IMR-90 (cell line): ENCODE data around the gene FANCD2OS.

Experiments used
- CTCF ChIP-seq: conservative IDR thresholded peaks from 2 replicates; pipeline ENCODE4 v1.5.1; 2012; ENCODE audit warnings: mild to moderate bottlenecking, low read depth, low read length, improper control_type of control experiment
- POLR2A ChIP-seq: IDR thresholded peaks from 2 replicates; pipeline ENCODE4 v1.6.1; 2012; ENCODE audit warnings: mild to moderate bottlenecking, low read depth, low read length
- RAD21 ChIP-seq: IDR thresholded peaks from 2 replicates; pipeline ENCODE4 v1.6.1; 2012; ENCODE audit warnings: low read length, improper control_type of control experiment
- RCOR1 ChIP-seq: IDR thresholded peaks from 2 replicates; pipeline ENCODE4 v1.6.1; 2012; ENCODE audit warnings: mild to moderate bottlenecking, low read length, improper control_type of control experiment; ENCODE audit not compliant: insufficient replicate concordance
- RFX5 ChIP-seq: IDR thresholded peaks from 2 replicates; pipeline ENCODE4 v1.8.0; 2012; ENCODE audit warnings: low read depth, mild to moderate bottlenecking, low read length, moderate library complexity

- no peak for TF ChIP-seq POLR2A
- no peak for TF ChIP-seq CTCF
- no peak for TF ChIP-seq RCOR1
- no peak for TF ChIP-seq RFX5
- no peak for TF ChIP-seq RAD21
Observed at GRCh38 chr3:10154335-10155122, 46.5 kb upstream of the FANCD2OS start.
